ENCODE data around the gene OARD1. TPM values are rescaled to one million over a fixed set of nuclear protein-coding genes. Genes with fewer than 3 reads are reported as not detected.
"Not testable (repeated sequence)": the region's sequence is repeated elsewhere in the genome, so short reads cannot be mapped to it uniquely, and the experiment has no call there.

OARD1 gene
- total RNA-seq, 1 donor from 2014 or later = 24.1 TPM

GRCh38 chr6:41027241-41027640 lies 44.9 kb downstream of the OARD1 start:
- DNase-seq (ENCODE audit: low spot score) = no peak

- no peak for DNase-seq (ENCODE audit: low spot score)
Measured at GRCh38 chr6:41025966-41026530, 46.1 kb downstream of the OARD1 start.

DNA sequence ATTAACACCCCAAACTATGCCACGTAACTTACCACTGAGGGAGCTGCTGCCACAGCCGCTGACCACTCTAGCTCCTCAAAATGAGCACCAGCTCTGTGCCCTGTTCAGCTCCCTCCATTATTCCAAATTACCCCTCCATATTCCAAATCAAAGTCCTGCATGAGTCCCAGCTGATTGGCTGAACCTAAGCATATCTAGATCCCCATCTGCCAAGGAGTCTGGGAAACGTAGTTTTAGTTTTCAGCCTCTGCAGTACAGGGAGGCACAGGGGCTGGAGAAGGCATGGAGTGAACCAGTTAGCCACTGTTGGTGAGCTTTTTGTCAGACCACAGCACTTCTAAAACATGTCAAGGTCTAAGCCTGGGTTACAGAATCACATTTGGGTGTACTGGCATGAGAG lies 49.0 kb downstream of the OARD1 start:
- DNase-seq (ENCODE audit: low spot score) = no peak

- DNase-seq (ENCODE audit: low spot score) = no peak
Measured at GRCh38 chr6:41022294-41022693, 49.9 kb downstream of the OARD1 start.

GRCh38 chr6:41021832-41022231 lies 50.3 kb downstream of the OARD1 start:
- DNase-seq (ENCODE audit: low spot score) = no peak

GRCh38 chr6:41017663-41018062 lies 54.5 kb downstream of the OARD1 start:
- no peak for DNase-seq (ENCODE audit: low spot score)

DNA sequence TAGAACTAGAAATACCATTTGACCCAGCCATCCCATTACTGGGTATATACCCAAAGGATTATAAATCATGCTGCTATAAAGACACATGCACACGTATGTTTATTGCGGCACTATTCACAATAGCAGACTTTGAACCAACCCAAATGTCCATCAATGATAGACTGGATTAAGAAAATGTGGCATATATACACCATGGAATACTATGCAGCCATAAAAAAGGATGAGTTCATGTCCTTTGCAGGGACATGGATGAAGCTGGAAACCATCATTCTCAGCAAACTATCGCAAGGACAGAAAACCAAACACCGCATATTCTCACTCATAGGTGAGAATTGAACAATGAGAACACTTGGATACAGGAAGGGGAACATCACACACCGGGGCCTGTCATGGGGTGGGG lies 56.3 kb downstream of the OARD1 start:
- not testable (repeated sequence) for DNase-seq (ENCODE audit: low spot score)

- DNase-seq (ENCODE audit: low spot score) = no peak
Measured at GRCh38 chr6:41014780-41015179, 57.4 kb downstream of the OARD1 start.

Other genes with a start within 250 kb of the OARD1 start
- gene UNC5CL, start 33.1 kb downstream of the OARD1 start, total RNA-seq = 1.6 TPM
- gene TSPO2, start 29.9 kb downstream of the OARD1 start, total RNA-seq = not detected
- 0.57 TPM for gene APOBEC2, start 19.2 kb downstream of the OARD1 start, total RNA-seq
- gene NFYA, start 618 bp upstream of the OARD1 start, total RNA-seq = 33.2 TPM
- 0.86 TPM for gene TREML1, start 82.0 kb upstream of the OARD1 start, total RNA-seq
- 9.4 TPM for gene TREM2, start 90.8 kb upstream of the OARD1 start, total RNA-seq
- gene TREML2, start 128.8 kb upstream of the OARD1 start, total RNA-seq = 0.16 TPM
- gene TREML4, start 156.0 kb upstream of the OARD1 start, total RNA-seq = not detected
- gene TREM1, start 214.3 kb upstream of the OARD1 start, total RNA-seq = 2.2 TPM

Measured in ureter (tissue), 1 donor.